Vagina (tissue), 2 donors: ENCODE data around the gene DOCK1.

Experiments used
- POLR2AphosphoS5 ChIP-seq, 2 donors: sonication (generic); formaldehyde crosslinking; IDR thresholded peaks; one replicate each; pipeline ENCODE4 v1.9.0; 2017; ENCODE audit warnings: antibody characterized with exemption in 2 of 2, mild to moderate bottlenecking in 2 of 2, low read depth in 1 of 2; ENCODE audit not compliant: insufficient read depth in 1 of 2
- TF ChIP-seq, protein P1 (sequence below), 3 experiments: fragments of 450-650 bp in 2 of 3; fragments of 200-600 bp in 1 of 3; sonication (generic) in 1 of 3; IDR thresholded peaks; one replicate each; pipeline ENCODE4 v1.5.1; 2017 to 2019; ENCODE audit warnings: antibody characterized with exemption in 3 of 3, mild to moderate bottlenecking in 2 of 3, moderate library complexity in 2 of 3

DNA sequence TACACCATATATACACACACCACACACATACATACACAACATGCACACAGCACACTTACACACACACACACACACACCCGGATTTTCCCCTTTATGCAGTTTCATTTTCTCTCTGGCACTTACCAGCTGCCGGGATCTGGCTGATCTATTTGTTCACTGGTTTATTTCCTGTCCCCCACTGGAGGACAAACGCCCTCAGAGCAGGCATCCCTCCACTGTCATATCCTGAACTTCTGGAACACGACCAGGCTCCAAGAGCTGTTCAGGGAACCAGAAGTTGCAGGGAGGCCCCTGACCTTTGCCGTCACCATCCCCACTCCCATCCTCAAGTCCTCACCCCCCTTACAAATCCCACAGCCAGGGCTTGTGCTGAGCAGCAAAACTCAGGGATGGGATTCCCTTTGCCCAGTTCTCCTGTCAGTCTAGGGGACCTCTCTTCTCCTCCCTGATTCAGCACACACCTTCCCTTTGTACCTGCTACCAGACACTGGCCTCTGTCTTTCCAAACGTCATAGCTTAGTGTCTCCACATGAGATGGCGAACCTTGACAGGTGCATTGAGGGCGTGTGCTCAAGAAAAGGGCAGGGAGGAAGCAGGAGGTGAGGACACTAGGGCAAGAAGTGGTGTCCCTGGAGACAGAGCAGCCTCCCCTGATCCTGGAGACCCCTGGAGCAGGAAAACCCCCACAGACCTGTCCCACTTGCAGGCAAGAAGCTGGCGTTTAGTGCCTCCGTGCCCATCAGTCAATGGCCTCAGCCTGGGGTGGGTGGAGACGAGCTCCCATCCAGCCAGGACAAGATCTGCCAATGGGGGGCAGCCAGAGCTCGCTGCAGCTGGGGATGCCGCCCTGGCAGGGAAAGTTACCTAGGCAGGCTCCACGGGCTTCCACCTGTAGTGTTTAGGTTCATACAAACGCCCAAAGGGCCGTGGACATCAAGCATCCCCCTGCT is 12.7 kb upstream of the DOCK1 start:
- TF ChIP-seq, protein P1, sequence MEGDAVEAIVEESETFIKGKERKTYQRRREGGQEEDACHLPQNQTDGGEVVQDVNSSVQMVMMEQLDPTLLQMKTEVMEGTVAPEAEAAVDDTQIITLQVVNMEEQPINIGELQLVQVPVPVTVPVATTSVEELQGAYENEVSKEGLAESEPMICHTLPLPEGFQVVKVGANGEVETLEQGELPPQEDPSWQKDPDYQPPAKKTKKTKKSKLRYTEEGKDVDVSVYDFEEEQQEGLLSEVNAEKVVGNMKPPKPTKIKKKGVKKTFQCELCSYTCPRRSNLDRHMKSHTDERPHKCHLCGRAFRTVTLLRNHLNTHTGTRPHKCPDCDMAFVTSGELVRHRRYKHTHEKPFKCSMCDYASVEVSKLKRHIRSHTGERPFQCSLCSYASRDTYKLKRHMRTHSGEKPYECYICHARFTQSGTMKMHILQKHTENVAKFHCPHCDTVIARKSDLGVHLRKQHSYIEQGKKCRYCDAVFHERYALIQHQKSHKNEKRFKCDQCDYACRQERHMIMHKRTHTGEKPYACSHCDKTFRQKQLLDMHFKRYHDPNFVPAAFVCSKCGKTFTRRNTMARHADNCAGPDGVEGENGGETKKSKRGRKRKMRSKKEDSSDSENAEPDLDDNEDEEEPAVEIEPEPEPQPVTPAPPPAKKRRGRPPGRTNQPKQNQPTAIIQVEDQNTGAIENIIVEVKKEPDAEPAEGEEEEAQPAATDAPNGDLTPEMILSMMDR (IDR thresholded peaks at IDR 0.05): no peak
- TF ChIP-seq POLR2AphosphoS5 (IDR thresholded peaks at IDR 0.05; ENCODE audit: insufficient read depth in 1 of 2, low read depth in 1 of 2): no peak
